K562 (cell line): ENCODE data around the gene C9. TPM values are rescaled to one million over a fixed set of nuclear protein-coding genes. Genes with fewer than 3 reads are reported as not detected.

Experiments
- ATAC-seq: fragments of 200-7000 bp; cut with Tn5 transposase; 3 replicates; pipeline ENCODE4 v1.9.1; 2020; ENCODE audit warnings: moderate library complexity
- BruUV-seq: library from RNA; stranded (reverse); fragments of 400-500 nt; replicated peaks from 2 replicates; lab custom pipeline; 2021; lab: Mats Ljungman, UMichigan
- CTCF ChIA-PET: fragments of 300-600 bp; formaldehyde crosslinking; extraction: SDS; loops from one replicate; lab custom pipeline; 2021; ENCODE audit warnings: low intra/inter-chr PET ratio; lab: Yijun Ruan, JAX
- POLR2A ChIA-PET: fragments of 300-600, 350-650 bp; sonication (Branson Sonifier 250); formaldehyde crosslinking; extraction: SDS; loops from one replicate; lab custom pipeline; 2021; ENCODE audit warnings: antibody characterized with exemption, inconsistent platforms; lab: Yijun Ruan, JAX
- DNase-seq, 4 experiments: peaks; one replicate each; pipeline versions ENCODE4 v3.0.0 to v3.0.0-alpha.2; 2011 to 2018; ENCODE audit warnings: low spot score in 3 of 4, mixed read lengths in 3 of 4; ENCODE audit errors: extremely low read depth in 1 of 4
- FAIRE-seq: peaks from 2 replicates; lab custom pipeline; 2011; peaks lifted over from hg19 to GRCh38; lab: Jason Lieb, UNC
- H2AFZ ChIP-seq: 2 replicates; pipeline ENCODE4 v1.6.0; 2011; ENCODE audit warnings: low read depth, low read length, control low read depth, inconsistent platforms
- H3K27ac ChIP-seq: fragments of 200-600 bp; 3 replicates; pipeline ENCODE4 v1.8.0; 2011; ENCODE audit warnings: low read depth, mild to moderate bottlenecking, control low read depth, inconsistent platforms, low read length, moderate library complexity, mixed read lengths; ENCODE audit errors: extremely low read depth
- H3K27me3 ChIP-seq, 2 experiments: fragments of 300-600 bp in 1 of 2; 2 replicates in 1 of 2; 3 replicates in 1 of 2; pipeline versions ENCODE4 v1.6.0 to v1.8.0; 2011; ENCODE audit warnings: inconsistent platforms in 2 of 2, low read length in 2 of 2, mild to moderate bottlenecking in 1 of 2, mixed read lengths in 1 of 2, moderate library complexity in 1 of 2; ENCODE audit not compliant: control insufficient read depth in 2 of 2, insufficient read depth in 2 of 2
- H3K36me3 ChIP-seq: fragments of 300-600 bp; 3 replicates; pipeline ENCODE4 v1.8.0; 2011; ENCODE audit warnings: mild to moderate bottlenecking, low read length, inconsistent platforms; ENCODE audit not compliant: control insufficient read depth, insufficient read depth
- H3K4me1 ChIP-seq, 2 experiments: fragments of 200-600 bp in 1 of 2; replicated peaks in 1 of 2; 2 replicates in 1 of 2; 3 replicates in 1 of 2; pipeline versions ENCODE4 v1.5.1 to v1.8.0; 2011; ENCODE audit warnings: inconsistent platforms in 2 of 2, low read length in 2 of 2, mild to moderate bottlenecking in 1 of 2, mixed read lengths in 1 of 2, moderate library complexity in 1 of 2; ENCODE audit not compliant: control insufficient read depth in 2 of 2, insufficient read depth in 2 of 2
- H3K4me2 ChIP-seq: 2 replicates; pipeline ENCODE4 v1.6.1; 2011; ENCODE audit warnings: low read length, control low read depth, inconsistent platforms, mixed read lengths; ENCODE audit not compliant: insufficient read depth
- H3K4me3 ChIP-seq: fragments of 200-600 bp; sonication (generic), shearing (Covaris generic); 2 replicates; pipeline ENCODE4 v1.5.1; 2016; ENCODE audit warnings: control low read depth, inconsistent platforms
- H3K79me2 ChIP-seq: fragments of 200-600 bp; 3 replicates; pipeline ENCODE4 v1.8.0; 2011; ENCODE audit warnings: low read length, inconsistent platforms; ENCODE audit not compliant: control insufficient read depth, insufficient read depth
- H3K9ac ChIP-seq, 2 experiments: 2 replicates each; pipeline versions ENCODE4 v1.6.0 to v1.6.1; 2011; ENCODE audit warnings: low read depth in 2 of 2, low read length in 2 of 2, control low read depth in 1 of 2, inconsistent platforms in 1 of 2, mild to moderate bottlenecking in 1 of 2, mixed read lengths in 1 of 2; ENCODE audit not compliant: insufficient read depth in 1 of 2
- H3K9me1 ChIP-seq: one replicate; pipeline ENCODE4 v1.6.0; 2011; ENCODE audit warnings: inconsistent platforms, mild to moderate bottlenecking, low read length, moderate library complexity; ENCODE audit not compliant: control insufficient read depth, insufficient read depth
- H3K9me3 ChIP-seq: replicated peaks from 2 replicates; pipeline ENCODE4 v1.5.1; 2011; ENCODE audit warnings: low read depth, low read length, inconsistent platforms; ENCODE audit not compliant: control insufficient read depth, insufficient read depth
- H4K20me1 ChIP-seq: replicated peaks from 2 replicates; pipeline ENCODE4 v1.6.1; 2011; ENCODE audit warnings: low read length, inconsistent platforms, mixed read lengths; ENCODE audit not compliant: control insufficient read depth, insufficient read depth
- KDM1A ChIP-seq, 2 experiments: fragments of 450-650 bp; IDR thresholded peaks; 2 replicates each; pipeline ENCODE4 v1.6.1; 2016; ENCODE audit warnings: mild to moderate bottlenecking in 2 of 2
- MYBL2 ChIP-seq, 2 experiments: fragments of 450-650 bp in 1 of 2; sonication (generic) in 1 of 2; formaldehyde crosslinking in 1 of 2; IDR thresholded peaks; 2 replicates each; pipeline versions ENCODE4 v1.6.1 to v1.8.1; 2017 to 2022; ENCODE audit warnings: borderline replicate concordance in 1 of 2, inconsistent platforms in 1 of 2, low read depth in 1 of 2, mild to moderate bottlenecking in 1 of 2, missing genetic modification reagents in 1 of 2, moderate library complexity in 1 of 2
- SMARCA5 ChIP-seq: fragments of 450-650 bp; IDR thresholded peaks from 2 replicates; pipeline ENCODE4 v1.6.1; 2016
- THRB ChIP-seq: fragments of 450-650 bp; formaldehyde crosslinking; conservative IDR thresholded peaks from 2 replicates; pipeline ENCODE4 v1.4.0; 2022; ENCODE audit warnings: mild to moderate bottlenecking, missing genetic modification characterization
- ZFX ChIP-seq: sonication (generic); formaldehyde crosslinking; IDR thresholded peaks from 2 replicates; pipeline ENCODE4 v1.8.0; 2022; ENCODE audit warnings: mild to moderate bottlenecking, missing genetic modification reagents, moderate library complexity
- ZNF124 ChIP-seq: sonication (generic); formaldehyde crosslinking; IDR thresholded peaks from 2 replicates; pipeline ENCODE4 v1.8.1; 2022; ENCODE audit warnings: missing genetic modification reagents
- ZNF431 ChIP-seq: sonication (generic); formaldehyde crosslinking; IDR thresholded peaks from 2 replicates; pipeline ENCODE4 v1.8.0; 2022; ENCODE audit warnings: mild to moderate bottlenecking, missing genetic modification reagents
- ZNF445 ChIP-seq: fragments of 250-450 bp; sonication (Bioruptor Pico); IDR thresholded peaks from 2 replicates; pipeline ENCODE4 v1.4.0; 2020; ENCODE audit warnings: low read depth, mild to moderate bottlenecking, moderate library complexity
- ZNF717 ChIP-seq: fragments of 250-450 bp; sonication (Bioruptor Pico); IDR thresholded peaks from 2 replicates; pipeline ENCODE4 v1.5.0; 2021
- WGBS: fragments of 100-300 bp; shearing (Covaris generic); methylation state at CpG from one replicate; pipeline ENCODE4 v1.1.6; 2016; ENCODE audit warnings: low coverage, mixed read lengths; ENCODE audit not compliant: insufficient coverage; ENCODE audit errors: missing lambda C conversion rate; 5-methylcytosine and 5-hydroxymethylcytosine counted together
- in situ Hi-C: fragments of 300-500 bp; cut with MboI; formaldehyde crosslinking; loops from 4 replicates; pipeline ENCODE4 v1.15.0; 2018; ENCODE audit warnings: inconsistent platforms, mixed read lengths
- intact Hi-C: fragments of 100-400 bp; cut with micrococcal nuclease; formaldehyde crosslinking; loops from 2 replicates; pipeline ENCODE4 v1.14.2; 2022
- polyA plus RNA-seq, 8 experiments: library from polyadenylated mRNA; depleted of rRNA in 4 of 8; stranded (reverse) in 5 of 8; unstranded in 3 of 8; fragments of >200 nt; fragmentation: Nextera tagmentation in 2 of 8; fragmentation: Illumina TruSeq in 1 of 8; extraction: Ambion mirVana in 2 of 8; extraction: Trizol in 1 of 8; gene quantifications; 2 replicates each; pipeline versions ENCODE4 v1.2.1 to v1.2.3, GENCODE V29; 2011 to 2014; ENCODE audit warnings: inconsistent platforms in 1 of 8, missing spikeins in 1 of 8
- total RNA-seq, 7 experiments: library from RNA; depleted of rRNA in 6 of 7; stranded (reverse); fragments of >200 nt in 6 of 7; fragmentation: Illumina TruSeq in 2 of 7; extraction: Trizol in 2 of 7; gene quantifications; 2 replicates each; pipeline versions ENCODE4 v1.2.1 to v1.2.3, GENCODE V29; 2011 to 2021; ENCODE audit warnings: low replicate concordance in 1 of 7

C9 gene
- total and polyA plus RNA-seq, 9 of the 15 experiments (the other 6 are each of a cell fraction or from before 2014, with no cell fraction given): 0.08 to 0.38 TPM; not detected in 7

DNA sequence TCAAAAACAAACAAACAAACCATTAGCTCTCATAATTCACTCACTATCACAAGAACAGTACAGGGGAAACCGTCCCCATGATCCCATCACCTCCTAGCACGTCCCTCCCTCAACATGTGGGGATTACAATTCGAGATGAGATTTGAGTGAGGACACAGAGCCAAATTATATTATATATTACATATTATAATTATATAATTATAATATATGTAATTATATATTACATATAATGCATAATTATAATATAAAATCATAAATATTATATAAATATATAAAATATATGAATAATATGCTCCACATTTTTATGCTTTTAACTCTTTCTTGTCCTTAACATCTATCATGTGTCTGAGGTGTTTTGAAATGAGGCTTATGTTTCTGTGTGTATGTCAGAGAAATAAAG, 3.4 kb upstream of the C9 start:
- no peak for FAIRE-seq
- POLR2A ChIA-PET: interaction anchor here (0.6 to 0.7 kb wide), 2 partner anchors 195 to 753 kb away, joined by 4 read pairs; no protein-coding TSS in a partner anchor
- no peak for TF ChIP-seq THRB
- no peak for TF ChIP-seq ZNF124 (CRISPR knock-in tag)
- no peak for TF ChIP-seq ZNF445 (CRISPR knock-in tag)
- TF ChIP-seq SMARCA5: no peak
- TF ChIP-seq KDM1A (IDR thresholded peaks at IDR 0.05): no peak
- TF ChIP-seq MYBL2 (IDR thresholded peaks at IDR 0.05; ENCODE audit: low read depth): no peak
- TF ChIP-seq MYBL2 (CRISPR knock-in tag; IDR thresholded peaks at IDR 0.05; ENCODE audit: borderline replicate concordance): no peak
- no peak for TF ChIP-seq ZFX
- TF ChIP-seq ZNF717 (CRISPR knock-in tag): no peak
- TF ChIP-seq ZNF431 (CRISPR knock-in tag): no peak
- TF ChIP-seq, all 486 proteins: peak for 0
- Histone ChIP-seq H3K36me3 (no peaks in the 10 kb centered on the region), H3K9me3 (no peaks in the 10 kb centered on the region), H3K4me3 (no peak overlapping the region), H3K9ac (no peak overlapping the region), H3K4me2 (no peak overlapping the region), H3K27ac (no peak overlapping the region), H3K4me1 (0 out of 5 replicates have a peak, but pooled peaks cover 0 to 3% of the 10 kb centered on the region in 2 experiments), H3K27me3 (peaks cover 0 to 4% of the 10 kb centered on the region in 2 experiments; a peak in 1 of 5 replicates), H4K20me1 (no peaks in the 10 kb centered on the region), H2AFZ (no peak overlapping the region), H3K9me1 (no peaks in the 10 kb centered on the region), H3K79me2 (no peaks in the 10 kb centered on the region)
- no peak for ATAC-seq
- intact Hi-C loops: no loop called here
- in situ Hi-C loops: no loop called here
- WGBS: 1% methylated on average over 3 of the region's 3 CpGs
- DNase-seq: no peak
- no TSS peak for BruUV-seq
- CTCF ChIA-PET: no interaction called here
